ENCODE results near the gene AQP4. TPM values are rescaled to one million over a fixed set of nuclear protein-coding genes. Genes with fewer than 3 reads are reported as not detected.

Gene AQP4
- not detected for total RNA-seq

- POLR2A ChIA-PET: no interaction called here
- no peak for DNase-seq
- Mint-ChIP-seq H3K27me3 (no peaks in the 10 kb centered on the region), H3K27ac (no peak within 1 kb of the TSS), H3K4me3 (no peak within 1 kb of the TSS), H3K9me3 (no peaks in the 10 kb centered on the region), H3K4me1 (no peaks in the 10 kb centered on the region), H3K36me3 (ENCODE audit: low read depth) (no peaks in the 10 kb centered on the region)
- CTCF ChIA-PET: no interaction called here
These were observed at the start of gene AQP4 for GRCh38 chr18:26865557-26865956. Gene AQP4 (minus strand): TSS chr18:26865707. CDS start chr18:26865689, 18 bp downstream.

- ChIA-PET POLR2A (no interaction called here), CTCF (no interaction called here)
- H3K27ac Mint-ChIP-seq: no peak overlapping the region
- H3K27me3 Mint-ChIP-seq: no peaks in the 10 kb centered on the region
- no peak overlapping the region for H3K4me3 Mint-ChIP-seq
- H3K36me3 Mint-ChIP-seq (ENCODE audit: low read depth): no peaks in the 10 kb centered on the region
- no peak for DNase-seq
- no peaks in the 10 kb centered on the region for H3K4me1 Mint-ChIP-seq
- no peaks in the 10 kb centered on the region for H3K9me3 Mint-ChIP-seq
These were observed 46.3 kb upstream of the AQP4 start for GRCh38 chr18:26911840-26912239.

GRCh38 chr18:26909599-26910290 lies 44.2 kb upstream of the AQP4 start:
- ChIA-PET POLR2A (no interaction called here), CTCF (no interaction called here)
- no peak overlapping the region for H3K4me3 Mint-ChIP-seq
- no peak for DNase-seq
- H3K9me3 Mint-ChIP-seq: no peaks in the 10 kb centered on the region
- H3K4me1 Mint-ChIP-seq: no peaks in the 10 kb centered on the region
- no peak overlapping the region for H3K27ac Mint-ChIP-seq
- no peaks in the 10 kb centered on the region for H3K27me3 Mint-ChIP-seq
- H3K36me3 Mint-ChIP-seq (ENCODE audit: low read depth): no peaks in the 10 kb centered on the region

GRCh38 chr18:26908906-26909305 lies 43.4 kb upstream of the AQP4 start:
- POLR2A ChIA-PET: no interaction called here
- DNase-seq: no peak
- no peaks in the 10 kb centered on the region for H3K27me3 Mint-ChIP-seq
- CTCF ChIA-PET: no interaction called here
- no peak overlapping the region for H3K27ac Mint-ChIP-seq
- no peaks in the 10 kb centered on the region for H3K4me1 Mint-ChIP-seq
- H3K36me3 Mint-ChIP-seq (ENCODE audit: low read depth): no peaks in the 10 kb centered on the region
- peaks cover 2% of the 10 kb centered on the region for H3K9me3 Mint-ChIP-seq
- H3K4me3 Mint-ChIP-seq: no peak overlapping the region

- POLR2A ChIA-PET: no interaction called here
- Mint-ChIP-seq H3K27me3 (no peaks in the 10 kb centered on the region), H3K4me3 (no peak overlapping the region), H3K9me3 (peaks cover 11% of the 10 kb centered on the region), H3K36me3 (ENCODE audit: low read depth) (no peaks in the 10 kb centered on the region), H3K27ac (no peak overlapping the region), H3K4me1 (no peaks in the 10 kb centered on the region)
- no peak for DNase-seq
- CTCF ChIA-PET: no interaction called here
These were observed 36.8 kb upstream of the AQP4 start for GRCh38 chr18:26902291-26902690.

- ChIA-PET CTCF (no interaction called here), POLR2A (no interaction called here)
- no peak overlapping the region for H3K27ac Mint-ChIP-seq
- H3K9me3 Mint-ChIP-seq: peaks cover 11% of the 10 kb centered on the region
- no peak overlapping the region for H3K4me3 Mint-ChIP-seq
- DNase-seq: no peak
- H3K36me3 Mint-ChIP-seq (ENCODE audit: low read depth): no peaks in the 10 kb centered on the region
- no peaks in the 10 kb centered on the region for H3K4me1 Mint-ChIP-seq
- H3K27me3 Mint-ChIP-seq: no peaks in the 10 kb centered on the region
These were observed 35.5 kb upstream of the AQP4 start for GRCh38 chr18:26901020-26901419.

- POLR2A ChIA-PET: no interaction called here
- H3K36me3 Mint-ChIP-seq (ENCODE audit: low read depth): no peaks in the 10 kb centered on the region
- no peak overlapping the region for H3K27ac Mint-ChIP-seq
- DNase-seq: no peak
- CTCF ChIA-PET: no interaction called here
- no peaks in the 10 kb centered on the region for H3K27me3 Mint-ChIP-seq
- H3K4me3 Mint-ChIP-seq: no peak overlapping the region
- no peaks in the 10 kb centered on the region for H3K4me1 Mint-ChIP-seq
- no peaks in the 10 kb centered on the region for H3K9me3 Mint-ChIP-seq
These were observed 28.9 kb upstream of the AQP4 start for GRCh38 chr18:26894426-26894825.

- ChIA-PET CTCF (no interaction called here), POLR2A (no interaction called here)
- DNase-seq: no peak
- Mint-ChIP-seq H3K9me3 (no peaks in the 10 kb centered on the region), H3K27me3 (no peaks in the 10 kb centered on the region), H3K27ac (no peak overlapping the region), H3K36me3 (ENCODE audit: low read depth) (no peaks in the 10 kb centered on the region), H3K4me1 (no peaks in the 10 kb centered on the region), H3K4me3 (no peak overlapping the region)
These were observed 28.5 kb upstream of the AQP4 start for GRCh38 chr18:26893996-26894395.

- H3K4me3 Mint-ChIP-seq: no peak overlapping the region
- CTCF ChIA-PET: no interaction called here
- no peaks in the 10 kb centered on the region for H3K27me3 Mint-ChIP-seq
These were observed 22.8 kb upstream of the AQP4 start for GRCh38 chr18:26888259-26888658.

GRCh38 chr18:26875040-26875654 lies 9.6 kb upstream of the AQP4 start:
- Mint-ChIP-seq H3K9me3 (no peaks in the 10 kb centered on the region), H3K27ac (no peak overlapping the region), H3K4me1 (no peaks in the 10 kb centered on the region), H3K36me3 (ENCODE audit: low read depth) (no peaks in the 10 kb centered on the region), H3K4me3 (no peak overlapping the region), H3K27me3 (no peaks in the 10 kb centered on the region)
- POLR2A ChIA-PET: no interaction called here
- CTCF ChIA-PET: no interaction called here
- no peak for DNase-seq

More at GRCh38 chr18:26888259-26888658, 22.8 kb upstream of the AQP4 start:
- Mint-ChIP-seq H3K9me3 (no peaks in the 10 kb centered on the region), H3K36me3 (ENCODE audit: low read depth) (no peaks in the 10 kb centered on the region), H3K4me1 (no peaks in the 10 kb centered on the region), H3K27ac (no peak overlapping the region)
- POLR2A ChIA-PET: no interaction called here
- DNase-seq: no peak

- Mint-ChIP-seq H3K27ac (no peak overlapping the region), H3K4me1 (no peaks in the 10 kb centered on the region), H3K4me3 (no peak overlapping the region), H3K27me3 (no peaks in the 10 kb centered on the region), H3K9me3 (no peaks in the 10 kb centered on the region), H3K36me3 (ENCODE audit: low read depth) (no peaks in the 10 kb centered on the region)
- POLR2A ChIA-PET: no interaction called here
- DNase-seq: no peak
- CTCF ChIA-PET: no interaction called here
These were observed 8.8 kb upstream of the AQP4 start for GRCh38 chr18:26874283-26874682.

- no peaks in the 10 kb centered on the region for H3K36me3 Mint-ChIP-seq (ENCODE audit: low read depth)
- no peak for DNase-seq
- H3K4me3 Mint-ChIP-seq: no peak overlapping the region
- ChIA-PET CTCF (no interaction called here), POLR2A (no interaction called here)
- no peaks in the 10 kb centered on the region for H3K4me1 Mint-ChIP-seq
- no peak overlapping the region for H3K27ac Mint-ChIP-seq
- H3K9me3 Mint-ChIP-seq: no peaks in the 10 kb centered on the region
- H3K27me3 Mint-ChIP-seq: no peaks in the 10 kb centered on the region
These were observed 4.1 kb upstream of the AQP4 start for GRCh38 chr18:26869640-26870039.

- no peak overlapping the region for H3K4me3 Mint-ChIP-seq
- POLR2A ChIA-PET: no interaction called here
- no peak for DNase-seq
- H3K9me3 Mint-ChIP-seq: no peaks in the 10 kb centered on the region
- CTCF ChIA-PET: no interaction called here
- no peaks in the 10 kb centered on the region for H3K27me3 Mint-ChIP-seq
- H3K36me3 Mint-ChIP-seq (ENCODE audit: low read depth): no peaks in the 10 kb centered on the region
- H3K27ac Mint-ChIP-seq: no peak overlapping the region
- no peaks in the 10 kb centered on the region for H3K4me1 Mint-ChIP-seq
These were observed 3.6 kb upstream of the AQP4 start for GRCh38 chr18:26868968-26869586.

GRCh38 chr18:26867471-26867870 lies 2.0 kb upstream of the AQP4 start:
- Mint-ChIP-seq H3K4me1 (no peaks in the 10 kb centered on the region), H3K36me3 (ENCODE audit: low read depth) (no peaks in the 10 kb centered on the region), H3K27ac (no peak overlapping the region), H3K9me3 (no peaks in the 10 kb centered on the region), H3K4me3 (no peak overlapping the region), H3K27me3 (no peaks in the 10 kb centered on the region)
- no peak for DNase-seq
- CTCF ChIA-PET: no interaction called here
- POLR2A ChIA-PET: no interaction called here
